HG03520 (cell line): ENCODE measurements around the gene STON2.
A peak's percentile ranks its signal among the peaks of the same experiment; 100 is the strongest.

Source experiments
- ATAC-seq: cut with Tn5 transposase; IDR thresholded peaks from one replicate; pipeline ENCODE4 v1.9.1; 2021; ENCODE audit warnings: mild to moderate bottlenecking, moderate library complexity; ENCODE audit not compliant: unreplicated experiment

The STON2 gene

DNA sequence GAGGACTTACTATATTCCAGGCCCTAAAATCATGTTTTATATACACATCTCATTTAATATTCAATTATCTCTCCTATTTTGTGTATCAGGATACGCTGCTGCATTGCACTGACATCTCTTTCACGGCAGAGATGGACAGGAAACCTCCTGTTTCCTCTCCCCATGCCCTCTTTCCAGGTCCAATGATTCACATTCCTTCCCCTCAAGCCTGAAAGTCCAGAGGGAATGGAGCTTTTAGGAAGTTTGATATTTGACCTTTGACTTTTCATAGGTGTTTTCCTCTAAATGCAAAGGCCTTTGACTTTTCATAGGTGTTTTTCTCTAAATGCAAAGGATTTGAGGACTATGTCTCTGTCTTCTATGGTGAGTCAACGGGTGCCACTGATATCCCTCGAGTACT is 89.5 kb downstream of the STON2 start:
- ATAC-seq, result no peak

DNA sequence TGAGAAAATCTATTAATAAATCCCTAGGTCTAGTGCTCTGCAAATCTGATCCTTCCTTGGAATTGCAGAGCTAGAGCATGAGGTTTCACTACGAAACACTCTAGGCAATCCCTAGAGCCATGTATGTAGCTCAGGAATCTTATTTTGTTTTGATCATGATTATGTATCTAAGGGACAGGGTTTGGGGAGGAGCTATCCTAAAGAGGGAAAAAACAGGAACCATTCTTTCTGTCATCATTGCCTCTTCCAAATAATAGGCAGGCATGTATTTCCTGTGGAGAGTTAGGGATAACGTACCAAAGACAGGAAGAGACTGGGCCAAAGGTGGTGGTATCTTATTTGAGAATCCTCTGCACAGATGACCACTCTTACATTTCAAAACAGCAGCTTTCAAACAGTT is 90.6 kb downstream of the STON2 start:
- ATAC-seq, result no peak

DNA sequence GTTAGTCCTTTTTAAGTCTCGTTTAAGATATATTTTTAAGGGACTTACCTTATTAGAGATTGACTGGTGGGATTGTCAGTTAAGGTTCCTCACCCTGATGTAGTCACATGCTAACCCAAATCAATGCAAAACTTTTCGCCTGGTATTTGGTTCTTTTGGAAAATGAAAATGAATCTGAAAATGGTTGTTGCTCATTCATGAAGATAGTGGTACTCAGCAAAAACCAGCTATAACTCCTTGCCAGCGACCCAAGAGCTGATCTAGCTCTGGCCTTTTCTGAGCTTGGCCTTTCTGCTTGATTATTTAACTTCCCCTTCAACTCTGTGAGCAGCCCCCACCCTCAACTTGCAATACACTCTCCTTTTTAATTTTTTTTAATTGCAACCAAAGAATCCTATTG is 94.4 kb downstream of the STON2 start:
- ATAC-seq, result no peak

DNA sequence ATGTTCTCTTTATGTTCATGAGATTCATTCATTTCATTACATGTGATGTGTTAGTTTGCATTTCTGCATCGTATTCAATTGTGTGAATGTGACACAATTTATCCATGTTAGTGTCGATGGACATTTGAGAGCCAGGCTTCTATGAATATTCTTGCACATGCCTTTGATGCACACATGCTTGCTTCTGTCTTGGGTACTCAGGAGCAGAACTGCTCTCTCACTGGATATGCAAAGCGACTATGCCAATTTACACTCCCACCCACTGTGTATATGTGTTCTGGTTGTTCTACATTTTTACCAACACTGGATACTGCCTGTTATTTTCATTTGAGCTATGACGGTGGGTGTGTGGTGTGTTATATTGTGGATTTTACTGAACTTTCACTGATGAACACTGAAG is 95.1 kb downstream of the STON2 start:
- ATAC-seq, result no peak

DNA sequence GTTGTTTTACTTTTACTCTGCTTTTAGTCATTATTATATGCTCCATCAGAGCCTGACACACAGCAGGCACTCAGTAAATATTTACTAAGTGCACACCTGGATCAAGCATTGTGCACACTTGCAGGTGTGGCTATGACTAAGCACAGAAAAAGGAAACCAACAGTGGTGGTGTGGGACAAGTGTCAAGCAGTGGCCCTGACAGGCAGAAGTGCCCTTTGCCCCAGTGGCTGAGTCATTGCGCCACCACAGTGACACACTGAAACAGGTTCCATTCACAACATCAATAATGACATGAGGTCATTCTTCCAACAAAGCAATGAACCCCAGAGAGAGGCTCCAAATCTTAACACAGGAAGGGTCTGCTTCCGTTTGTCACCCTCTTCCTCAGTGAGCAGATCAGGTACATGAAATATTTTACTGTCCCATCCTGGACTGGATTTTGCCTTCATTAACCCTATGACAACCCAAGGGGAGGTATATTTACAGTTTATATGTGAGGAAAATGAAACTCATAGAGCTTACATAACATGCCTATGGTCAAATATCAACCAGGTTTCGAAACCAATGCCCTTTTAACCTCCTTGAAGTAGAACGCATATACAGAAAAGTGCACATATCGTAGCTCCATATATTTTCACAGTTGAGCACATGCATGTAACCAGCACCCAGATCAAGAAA is 96.7 kb downstream of the STON2 start:
- peak; percentile 96 for ATAC-seq

DNA sequence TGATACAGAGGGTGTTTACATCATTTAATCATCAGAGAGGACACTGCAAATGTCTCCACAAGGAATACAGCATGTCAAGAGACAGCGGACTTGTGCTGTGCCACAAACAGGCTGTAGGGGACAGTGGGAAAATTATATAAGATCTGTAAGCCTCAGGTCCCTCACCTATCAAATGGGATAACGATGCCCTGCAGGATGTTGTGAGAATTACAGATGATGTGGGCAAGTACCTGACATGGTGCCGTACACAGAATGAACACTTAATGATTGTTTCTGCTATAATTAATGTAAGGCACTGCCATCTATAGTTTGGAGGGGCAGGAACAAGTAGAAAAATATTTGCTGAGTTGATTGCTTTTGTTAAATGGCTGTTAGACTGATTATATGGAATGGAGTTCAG is 97.5 kb downstream of the STON2 start:
- ATAC-seq, result no peak

DNA sequence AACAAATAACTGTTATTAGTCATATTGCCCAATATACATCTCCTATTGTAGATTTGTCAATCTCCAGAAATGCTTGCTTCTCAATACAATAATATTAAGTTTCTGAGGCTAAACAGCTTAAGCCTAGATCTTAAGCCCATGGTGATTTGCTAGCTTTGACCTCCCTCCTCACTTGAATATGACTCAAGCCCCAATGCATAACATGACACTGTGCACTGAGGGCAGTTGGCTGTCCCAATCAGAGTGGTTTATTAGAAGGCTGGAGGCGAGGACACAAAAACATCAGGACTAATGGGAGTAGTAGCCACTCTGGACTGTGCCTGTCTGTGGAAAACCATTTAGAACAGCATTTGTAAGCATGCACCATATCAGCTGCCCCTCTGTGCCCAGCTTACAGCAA is 98.3 kb downstream of the STON2 start:
- no peak for ATAC-seq

DNA sequence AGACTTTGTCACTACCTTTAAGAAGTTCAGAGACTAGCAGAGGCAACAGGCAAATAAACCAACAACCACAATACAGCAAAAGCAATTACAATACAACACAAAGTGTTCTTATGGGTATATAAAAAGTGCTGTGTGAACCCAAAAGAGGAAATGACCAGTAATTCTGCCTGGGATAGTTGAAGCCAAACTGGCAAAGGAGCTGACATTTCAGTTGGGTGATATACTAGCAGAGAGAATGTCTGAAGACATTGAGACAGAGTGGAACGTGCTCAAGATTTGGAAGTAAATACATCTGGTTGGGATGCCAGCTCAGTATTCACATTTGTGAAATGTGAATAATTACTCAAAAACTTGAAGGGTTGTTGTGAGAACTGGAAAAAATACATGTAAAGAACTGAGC is 98.8 kb downstream of the STON2 start:
- no peak for ATAC-seq

DNA sequence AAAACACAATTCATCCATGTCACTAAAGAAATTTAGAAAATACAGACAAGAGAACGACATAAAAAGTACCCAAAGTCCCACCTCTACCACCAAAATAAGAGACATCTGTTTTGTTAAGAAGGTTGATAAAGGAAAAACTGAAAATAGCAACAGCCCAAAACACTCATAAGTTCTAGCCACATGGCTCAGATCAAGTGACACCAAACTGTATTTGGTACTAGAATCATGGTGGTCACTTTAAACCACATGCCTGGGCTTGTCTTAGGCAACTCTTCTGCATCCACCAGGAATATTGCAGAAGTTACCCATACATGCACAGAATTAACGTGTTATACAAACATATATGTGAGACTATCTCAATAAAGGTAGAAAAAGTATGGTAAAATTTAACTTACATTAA is 101.2 kb downstream of the STON2 start:
- ATAC-seq, result no peak

DNA sequence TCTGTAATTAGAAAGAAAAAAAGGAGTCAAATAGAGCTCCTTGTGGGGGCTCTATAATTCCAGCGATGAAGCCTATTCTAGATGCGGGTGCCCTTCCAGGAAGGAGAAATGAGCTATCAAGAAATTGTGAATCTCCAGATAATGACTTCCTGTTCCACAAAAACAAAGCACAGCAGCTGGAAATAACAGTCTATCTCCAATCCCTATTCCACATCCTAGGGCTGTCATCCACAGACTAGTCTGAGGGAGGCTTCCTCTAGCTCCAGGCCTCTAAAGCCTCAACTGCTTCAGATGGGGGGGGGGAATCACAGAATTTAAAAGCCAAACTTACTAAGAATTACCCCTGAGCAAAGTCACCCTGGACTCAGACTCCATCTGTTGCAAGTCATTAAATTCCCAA is 102.0 kb downstream of the STON2 start:
- ATAC-seq, result no peak

DNA sequence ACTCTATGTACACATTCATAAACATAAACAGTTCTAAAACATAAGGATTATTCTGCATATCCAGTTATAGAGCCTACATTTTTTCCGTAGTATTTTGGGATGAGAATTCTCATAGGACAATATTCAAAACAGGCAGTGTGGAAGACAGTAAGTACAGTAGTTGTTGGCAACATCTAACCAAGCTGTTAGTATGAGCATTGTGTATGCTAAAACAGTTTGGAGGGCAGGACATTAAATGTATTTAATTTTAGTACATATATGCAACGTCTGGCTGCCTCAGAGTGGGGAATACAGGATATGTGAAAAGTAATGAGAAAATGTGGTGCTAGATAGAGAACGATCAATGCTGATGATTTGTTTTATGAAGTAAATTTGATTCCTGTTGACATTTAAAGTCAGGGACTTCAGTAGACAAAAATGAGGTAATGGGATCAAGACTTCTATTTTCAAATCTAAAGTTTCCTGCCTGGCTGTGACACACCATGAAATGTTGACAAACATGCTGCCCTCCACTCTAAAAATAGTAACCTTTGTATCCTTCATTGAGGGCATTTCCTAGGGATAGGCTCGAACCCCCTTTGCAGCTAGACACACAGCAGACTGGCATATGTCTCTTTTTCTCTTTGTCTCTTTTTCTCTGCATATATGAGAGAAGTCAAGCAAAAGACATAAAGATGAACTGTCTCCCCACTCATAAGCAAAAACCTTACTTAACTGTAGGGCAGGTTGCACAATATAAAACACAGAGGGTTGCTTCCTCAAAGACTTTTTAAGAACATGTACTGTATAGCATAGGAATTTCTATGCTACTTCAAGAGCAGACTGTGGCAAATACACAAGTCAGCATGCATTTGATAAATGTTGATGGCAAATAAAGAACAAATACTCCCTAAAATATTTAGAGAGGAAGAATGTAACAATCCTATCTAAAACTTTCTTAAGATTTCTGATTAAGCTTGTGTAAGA is 103.9 kb downstream of the STON2 start:
- ATAC-seq, result no peak

DNA sequence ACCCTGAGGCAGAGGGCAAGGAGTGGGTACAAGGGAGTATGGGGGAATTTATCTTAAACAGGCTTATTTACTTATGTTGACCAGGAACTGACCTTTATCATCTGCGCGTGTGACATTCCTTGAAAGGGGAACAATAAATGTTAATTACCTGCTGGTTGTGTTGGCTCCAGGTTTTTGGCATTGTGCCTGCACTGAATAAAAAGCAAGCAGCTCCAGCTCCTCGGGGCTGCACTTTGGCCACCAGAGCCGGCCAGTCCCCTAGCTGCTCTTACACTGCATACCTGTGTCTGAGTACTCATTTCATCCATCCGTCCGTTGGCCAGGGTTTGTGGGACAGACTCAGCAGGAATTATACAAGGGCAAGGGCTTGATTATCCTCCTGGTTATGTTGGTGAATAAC is 110.6 kb downstream of the STON2 start:
- no peak for ATAC-seq

DNA sequence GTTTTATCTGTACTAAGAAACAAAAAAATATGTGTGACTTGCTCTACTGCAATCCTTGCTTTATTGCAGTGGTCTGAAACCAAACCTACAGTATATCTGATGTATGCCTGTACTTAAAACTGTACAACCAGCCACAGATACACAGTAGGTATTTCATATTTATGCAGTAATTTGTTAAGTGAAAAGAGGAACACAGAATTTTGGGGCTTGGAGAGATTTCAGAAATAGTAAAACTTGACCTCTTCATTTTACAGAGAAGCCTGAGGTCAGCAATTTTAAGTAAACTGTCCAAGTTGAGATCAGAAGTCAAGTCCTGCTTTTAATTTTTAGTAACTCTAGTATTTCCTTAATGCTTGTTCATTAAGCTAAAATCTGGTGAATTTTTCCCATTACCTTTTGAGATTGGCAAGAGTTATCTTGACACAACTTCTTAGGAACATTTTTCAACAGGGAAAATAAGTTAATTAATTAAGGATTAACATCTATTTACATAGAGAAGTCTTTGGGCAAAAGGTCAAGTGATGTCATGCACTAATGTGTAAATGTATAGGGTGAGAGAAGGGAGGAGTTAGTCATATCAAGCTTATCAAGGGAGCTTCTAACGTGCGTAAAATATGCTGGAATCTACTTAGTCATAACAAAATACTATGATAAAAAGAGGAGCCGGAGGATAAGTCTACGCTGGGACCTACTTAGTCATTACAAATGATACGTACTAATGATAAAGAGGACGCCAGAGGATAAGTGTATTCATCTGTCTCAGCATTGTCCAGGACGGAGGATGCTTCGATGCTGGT is 113.4 kb downstream of the STON2 start:
- ATAC-seq, result no peak

DNA sequence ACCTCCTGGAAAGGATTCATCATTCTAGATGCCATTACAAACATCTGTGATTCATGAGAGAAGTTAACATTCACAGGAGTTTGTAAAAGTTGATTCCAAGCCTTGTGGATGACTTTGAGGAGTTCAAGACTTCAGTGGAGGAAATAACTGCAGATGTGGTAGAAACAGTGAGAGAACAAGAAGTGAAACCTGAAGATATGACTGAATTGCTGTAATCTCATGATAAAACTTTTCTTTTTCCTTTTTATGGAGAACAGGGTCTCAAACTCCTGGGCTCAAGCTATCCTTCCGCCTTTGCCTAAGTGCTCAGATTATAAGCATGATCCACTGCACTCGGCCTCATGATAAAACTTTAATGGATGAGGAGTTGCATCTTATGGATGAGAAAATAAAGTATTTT is 114.9 kb downstream of the STON2 start:
- ATAC-seq, result no peak

DNA sequence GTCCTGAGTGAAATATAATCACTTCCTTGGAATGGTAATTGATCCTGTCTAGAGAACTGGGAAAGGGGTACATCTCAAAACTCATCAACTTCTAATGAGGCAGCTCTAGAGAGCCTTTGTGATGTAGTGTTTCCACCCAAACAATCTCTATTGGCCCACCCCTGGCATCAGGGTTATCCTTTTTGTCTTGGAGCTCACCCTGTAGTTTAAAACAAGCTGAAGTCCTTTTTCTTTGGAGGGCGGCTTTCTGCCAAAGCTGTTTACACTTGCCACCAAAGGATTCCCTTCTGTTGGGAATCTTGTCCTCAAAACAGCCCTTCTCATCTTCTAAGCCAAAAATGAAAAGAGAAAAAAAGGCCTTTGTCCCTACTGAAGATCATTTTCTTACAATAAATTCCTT is 118.8 kb downstream of the STON2 start:
- ATAC-seq, result no peak

DNA sequence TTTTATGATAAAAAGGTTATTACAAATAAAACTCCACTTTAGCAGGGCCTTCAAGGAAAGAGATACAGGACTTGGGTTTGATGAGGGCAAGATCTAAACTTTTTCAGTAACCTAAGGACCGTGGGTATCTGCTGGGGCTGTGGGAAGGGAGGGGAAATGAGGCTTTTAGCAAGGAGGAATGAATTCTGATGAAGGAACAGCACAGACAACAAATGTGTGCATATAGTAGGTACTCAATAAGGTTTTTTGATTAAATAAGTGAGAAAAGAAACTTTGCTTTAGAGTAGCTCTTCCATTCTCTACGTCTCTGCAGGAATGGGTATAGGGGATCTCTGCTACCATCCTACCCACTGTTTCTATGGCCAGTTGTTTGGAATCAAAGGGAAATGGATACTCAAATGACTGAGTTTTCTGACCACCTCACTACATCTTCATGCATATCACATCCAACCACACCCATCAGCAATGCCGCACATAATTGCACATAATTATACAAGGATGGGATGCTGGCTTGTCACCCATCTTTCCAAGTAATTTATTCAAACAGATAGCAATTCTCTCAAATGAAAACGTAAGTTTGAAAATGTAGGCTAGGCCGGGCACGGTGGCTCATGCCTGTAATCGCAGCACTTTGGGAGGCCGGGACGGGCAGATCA is 119.9 kb downstream of the STON2 start:
- ATAC-seq, result no peak

DNA sequence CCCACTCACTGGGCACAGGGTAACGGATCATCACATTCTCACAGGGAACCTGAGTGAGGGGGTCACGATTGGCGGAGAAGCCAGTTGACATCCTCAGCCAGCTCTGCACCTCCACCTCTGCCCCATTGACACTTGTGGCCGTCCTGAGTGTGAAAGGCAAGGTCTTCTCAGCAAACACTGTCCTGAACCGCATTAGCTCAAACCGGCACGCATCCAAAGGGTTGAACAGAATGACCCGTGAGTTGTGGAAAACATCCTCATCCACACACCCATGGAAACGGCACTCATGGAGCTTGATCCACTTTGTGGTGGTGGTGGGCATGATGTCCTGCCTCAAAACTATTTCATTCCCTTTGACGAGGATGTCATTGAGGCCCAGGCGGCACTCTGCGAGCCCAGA is 123.0 kb downstream of the STON2 start:
- no peak for ATAC-seq

DNA sequence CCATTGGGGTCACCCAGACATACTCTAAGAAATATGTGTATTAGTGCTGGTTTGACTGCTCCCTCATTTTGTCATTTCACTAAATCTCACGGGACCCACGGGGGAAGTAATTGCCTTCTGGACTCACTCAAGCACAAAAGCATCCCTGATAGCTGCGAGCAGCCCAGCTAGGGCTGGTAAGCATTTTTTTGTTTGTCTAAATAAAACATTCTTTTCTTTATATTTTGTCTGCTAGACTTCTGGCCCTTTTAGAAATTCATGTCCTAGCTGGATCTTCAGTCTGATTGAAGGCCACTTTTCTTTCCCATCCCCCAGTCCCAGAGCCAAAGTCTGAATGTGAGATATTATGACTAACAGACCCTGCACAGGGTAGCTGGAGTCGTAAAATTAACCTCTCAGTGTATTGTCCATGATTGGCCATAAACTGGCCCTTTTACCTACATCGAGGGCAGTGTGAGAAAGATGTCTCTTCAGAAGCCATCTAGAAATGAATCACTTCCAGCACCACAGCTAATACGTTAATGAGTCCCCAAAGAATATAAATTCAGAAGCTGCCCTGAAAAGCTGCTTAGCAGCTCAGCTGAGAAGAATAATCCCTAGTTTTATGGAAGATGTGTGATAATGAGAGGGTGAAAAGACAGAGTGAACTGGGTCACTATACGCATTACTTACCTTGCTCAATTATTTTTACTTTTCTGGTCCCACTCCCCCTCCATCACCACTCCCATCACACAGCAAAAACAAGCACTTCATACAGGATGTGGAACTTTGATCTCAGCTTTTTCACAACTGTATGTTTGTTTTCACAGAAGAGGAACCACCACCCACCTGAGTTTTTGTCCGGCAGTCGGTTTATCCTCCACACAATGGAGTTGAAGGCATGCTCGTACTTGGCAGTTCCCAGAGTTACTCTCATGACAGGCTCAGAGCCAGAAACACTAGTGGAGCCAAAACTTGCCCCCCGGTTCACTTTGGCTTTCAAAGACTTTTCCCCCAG is 123.8 kb downstream of the STON2 start:
- ATAC-seq, result peak; percentile 67

DNA sequence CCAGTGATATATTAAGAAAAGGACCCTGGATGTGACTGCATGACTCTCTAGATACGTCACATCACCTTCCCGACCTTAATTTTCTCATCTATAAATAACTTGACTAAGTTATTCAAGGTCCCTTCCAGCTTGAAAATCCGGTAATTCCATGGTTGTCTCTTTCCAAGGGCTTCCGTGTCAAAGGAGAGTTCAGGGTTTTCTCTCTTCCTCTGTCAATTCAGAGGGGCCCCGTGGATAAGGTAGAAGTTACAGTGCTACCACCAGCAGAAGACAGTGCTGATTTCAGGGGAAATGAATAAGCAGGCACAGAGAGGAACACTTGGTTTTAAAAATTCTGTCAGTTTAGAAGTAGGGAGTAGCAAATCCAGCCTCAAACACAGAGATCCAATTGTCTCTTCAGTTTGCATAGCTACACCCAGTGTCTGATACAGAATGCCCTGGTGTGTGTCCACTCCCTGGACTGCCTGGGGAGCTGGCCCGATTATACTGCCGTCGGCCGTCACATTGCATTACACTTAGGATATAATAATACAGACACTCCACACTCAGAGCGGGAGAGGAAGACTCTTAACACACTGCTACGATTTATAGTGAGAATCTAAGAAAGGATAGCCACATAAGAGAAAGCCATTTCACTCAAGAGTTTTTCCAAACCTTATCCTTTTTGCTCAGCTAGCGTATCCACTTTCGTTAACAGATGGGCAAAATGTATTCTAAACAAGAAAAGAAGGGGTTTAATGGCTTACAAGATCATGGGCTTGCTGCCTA is 124.6 kb downstream of the STON2 start:
- ATAC-seq, result no peak
